ENCODE results near the gene MRPL20.
A peak's percentile ranks its signal among the peaks of the same experiment; 100 is the strongest.

The MRPL20 gene

DNA sequence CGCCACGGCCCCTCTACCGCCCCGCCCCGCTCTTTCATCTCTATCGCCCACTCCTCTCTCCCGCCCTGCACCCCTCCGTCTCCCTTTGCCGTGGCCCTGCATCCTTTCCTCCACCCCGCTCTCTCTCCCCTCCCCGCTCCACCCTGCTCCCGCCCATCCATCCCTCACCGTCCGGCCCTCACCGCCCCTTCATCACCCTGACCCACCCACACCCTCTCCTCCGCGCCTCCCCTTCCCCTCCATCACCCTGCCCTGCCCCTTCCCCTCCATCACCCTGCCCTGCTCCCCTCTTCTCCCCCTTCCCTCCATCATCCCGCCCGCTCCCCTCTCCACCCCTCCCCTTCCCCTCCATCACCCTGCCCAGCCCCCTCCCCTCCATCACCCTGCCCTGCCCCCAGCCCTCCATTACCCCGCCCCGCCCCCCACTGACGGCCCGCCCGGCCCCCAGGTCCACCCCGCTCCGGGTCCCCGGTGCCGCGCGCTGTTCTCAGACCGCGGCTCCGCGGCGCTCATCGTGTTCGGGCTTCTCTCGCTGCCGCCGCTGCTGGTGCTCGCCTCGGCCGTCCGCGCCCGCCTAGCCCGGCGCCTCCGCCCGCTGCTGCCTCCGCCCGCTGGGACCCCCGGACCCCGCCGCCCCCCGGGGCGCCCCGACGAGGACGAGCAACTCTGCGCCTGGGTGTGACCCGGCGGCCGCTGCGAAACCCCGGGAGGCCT lies 20.2 kb upstream of the MRPL20 start:
- Histone ChIP-seq H3K36me3 (ENCODE audit: insufficient read depth, low read length) (no peaks in the 10 kb centered on the region), H3K4me1 (ENCODE audit: insufficient read depth, low read length) (peaks cover 33% of the 10 kb centered on the region), H2AFZ (ENCODE audit: low read depth, low read length) (no peak overlapping the region), H3K9me3 (ENCODE audit: low read length) (no peaks in the 10 kb centered on the region), H3K4me3 (ENCODE audit: low read length) (peak overlapping the region; percentile 33), H3K27me3 (ENCODE audit: insufficient read depth, low read length) (no peaks in the 10 kb centered on the region)

DNA sequence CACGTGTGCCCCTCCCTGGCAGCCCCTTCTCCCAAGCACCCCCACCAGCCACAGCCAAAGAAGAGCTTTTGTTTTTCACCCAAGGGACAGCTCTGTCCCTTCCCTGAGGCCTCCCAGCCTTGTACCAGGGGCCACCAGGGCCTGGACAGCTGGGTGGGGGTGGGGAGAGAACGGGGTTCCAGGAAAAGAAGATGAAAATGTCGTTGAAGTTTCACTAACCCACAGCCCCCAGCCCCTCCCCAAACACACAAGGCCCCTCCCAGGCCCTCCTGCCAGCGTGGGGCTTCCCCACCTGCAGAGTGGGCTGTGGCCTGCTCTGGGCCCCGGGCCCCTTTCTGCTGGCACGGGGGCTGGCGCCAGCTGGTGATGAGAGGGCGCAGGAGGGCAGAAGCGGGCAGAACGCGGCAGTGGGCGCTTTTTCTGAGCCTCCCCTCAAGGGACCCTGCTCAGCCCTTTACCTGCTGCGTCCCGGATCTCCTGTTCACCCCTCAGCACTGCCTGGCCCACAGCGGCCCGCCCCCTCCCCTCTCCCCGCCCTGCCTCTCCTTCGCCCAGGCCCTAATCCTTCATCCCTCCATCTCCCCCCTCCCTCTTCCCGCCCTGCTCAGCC lies 19.5 kb upstream of the MRPL20 start:
- Histone ChIP-seq H2AFZ (ENCODE audit: low read depth, low read length) (no peak overlapping the region), H3K4me3 (ENCODE audit: low read length) (no peak overlapping the region), H3K27me3 (ENCODE audit: insufficient read depth, low read length) (no peaks in the 10 kb centered on the region), H3K36me3 (ENCODE audit: insufficient read depth, low read length) (no peaks in the 10 kb centered on the region), H3K9me3 (ENCODE audit: low read length) (no peaks in the 10 kb centered on the region), H3K4me1 (ENCODE audit: insufficient read depth, low read length) (peaks cover 27% of the 10 kb centered on the region)

DNA sequence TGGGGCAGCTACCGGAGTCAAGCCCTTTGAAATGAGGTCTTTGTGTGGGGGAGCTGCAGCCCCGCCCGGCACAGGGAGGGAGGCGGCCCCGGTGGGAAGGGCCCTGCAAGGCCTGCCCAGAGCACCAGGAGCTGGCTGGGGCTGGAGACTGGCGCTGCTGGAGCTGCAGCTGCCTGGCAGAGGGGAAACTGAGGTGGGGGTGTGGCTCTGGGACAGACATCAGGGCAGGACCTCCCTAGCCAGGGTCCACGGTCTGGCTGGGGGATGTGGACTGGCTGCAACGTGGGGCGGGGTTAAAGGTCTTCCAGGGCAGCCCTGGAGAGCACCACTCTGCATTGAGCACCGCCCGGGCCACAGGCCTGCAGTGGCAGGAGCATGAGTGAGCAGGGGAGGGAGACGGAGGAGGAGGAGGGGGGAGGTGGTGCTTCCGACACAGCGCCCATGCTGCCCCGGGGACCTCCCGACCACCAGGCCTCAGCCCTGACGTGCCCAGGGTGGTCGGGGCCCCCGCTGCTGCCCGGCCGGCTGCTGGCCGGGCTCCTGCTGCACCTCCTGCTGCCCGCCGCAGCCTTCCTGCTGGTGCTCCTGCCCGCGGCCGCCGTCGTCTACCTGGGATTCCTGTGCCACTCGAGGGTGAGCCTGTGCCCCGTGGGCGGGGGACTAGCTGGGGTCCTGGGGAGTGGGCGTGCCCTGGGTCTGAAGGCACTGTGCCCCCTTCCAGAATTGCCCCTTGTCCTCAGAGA lies 18.8 kb upstream of the MRPL20 start:
- Histone ChIP-seq H2AFZ (ENCODE audit: low read depth, low read length) (no peak overlapping the region), H3K27me3 (ENCODE audit: insufficient read depth, low read length) (no peaks in the 10 kb centered on the region), H3K9me3 (ENCODE audit: low read length) (no peaks in the 10 kb centered on the region), H3K4me3 (ENCODE audit: low read length) (no peak overlapping the region), H3K4me1 (ENCODE audit: insufficient read depth, low read length) (peaks cover 22% of the 10 kb centered on the region), H3K36me3 (ENCODE audit: insufficient read depth, low read length) (no peaks in the 10 kb centered on the region)

DNA sequence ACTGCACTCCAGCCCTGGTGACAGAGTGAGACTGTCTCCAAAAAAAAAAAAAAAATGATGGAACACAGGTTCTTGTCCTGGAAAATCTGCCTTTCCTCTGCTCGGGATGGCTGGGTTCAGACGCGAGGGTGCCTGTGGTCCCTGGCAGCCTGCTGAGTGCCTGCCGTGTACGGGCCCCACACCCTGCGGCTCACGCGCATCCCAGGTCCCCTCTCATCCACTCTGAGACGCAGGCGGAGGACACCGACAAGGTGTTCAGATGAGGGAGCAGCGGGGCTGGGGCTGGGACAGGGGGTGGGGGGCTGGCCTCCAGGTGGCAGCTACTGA lies 18.3 kb upstream of the MRPL20 start:
- Histone ChIP-seq H3K4me3 (ENCODE audit: low read length) (no peak overlapping the region), H3K36me3 (ENCODE audit: insufficient read depth, low read length) (no peaks in the 10 kb centered on the region), H3K27me3 (ENCODE audit: insufficient read depth, low read length) (no peaks in the 10 kb centered on the region), H2AFZ (ENCODE audit: low read depth, low read length) (no peak overlapping the region), H3K4me1 (ENCODE audit: insufficient read depth, low read length) (peaks cover 18% of the 10 kb centered on the region), H3K9me3 (ENCODE audit: low read length) (no peaks in the 10 kb centered on the region)

DNA sequence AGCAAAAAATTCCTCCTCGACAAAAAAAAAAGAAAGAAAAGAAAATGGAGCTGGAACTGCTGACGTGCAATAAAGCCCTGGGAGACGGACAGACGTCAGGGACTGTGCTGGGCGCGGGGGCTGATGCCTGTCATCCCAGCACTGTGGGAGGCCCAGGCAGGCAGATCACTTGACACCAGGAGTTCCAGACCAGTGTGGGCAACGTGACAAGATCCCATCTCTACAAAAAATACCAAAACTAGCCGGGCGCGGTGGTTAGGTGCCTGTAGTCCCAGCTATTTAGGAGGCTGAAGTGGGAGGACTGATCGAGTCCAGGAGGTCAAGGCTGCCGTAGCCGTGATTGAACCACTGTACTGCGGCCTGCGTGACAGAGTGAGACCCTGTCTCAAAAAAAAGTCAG lies 17.6 kb upstream of the MRPL20 start:
- no peaks in the 10 kb centered on the region for H3K9me3 ChIP-seq (ENCODE audit: low read length)
- H3K4me3 ChIP-seq (ENCODE audit: low read length) = no peak overlapping the region
- no peaks in the 10 kb centered on the region for H3K27me3 ChIP-seq (ENCODE audit: insufficient read depth, low read length)
- H2AFZ ChIP-seq (ENCODE audit: low read depth, low read length) = no peak overlapping the region
- H3K36me3 ChIP-seq (ENCODE audit: insufficient read depth, low read length) = no peaks in the 10 kb centered on the region
- H3K4me1 ChIP-seq (ENCODE audit: insufficient read depth, low read length) = peaks cover 14% of the 10 kb centered on the region

DNA sequence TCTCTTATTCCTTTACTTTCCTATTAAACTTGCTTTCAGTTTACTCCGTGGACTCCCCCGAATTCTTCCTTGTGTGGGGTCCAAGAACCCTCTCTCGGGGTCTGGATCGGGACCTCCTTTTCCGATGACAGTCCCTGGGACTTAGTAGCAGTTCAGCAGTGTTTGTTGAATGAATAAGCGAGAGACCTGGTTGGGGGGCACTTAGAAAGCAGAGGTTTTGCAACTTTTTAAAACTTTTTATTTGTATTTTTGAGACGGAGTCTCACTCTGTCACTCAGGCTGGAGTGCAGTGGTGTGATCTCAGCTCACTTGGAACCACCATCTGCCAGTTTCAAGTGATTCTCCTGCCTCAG lies 16.1 kb upstream of the MRPL20 start:
- H3K9me3 ChIP-seq (ENCODE audit: low read length) = no peaks in the 10 kb centered on the region
- H2AFZ ChIP-seq (ENCODE audit: low read depth, low read length) = no peak overlapping the region
- peaks cover 19% of the 10 kb centered on the region for H3K4me1 ChIP-seq (ENCODE audit: insufficient read depth, low read length)
- no peaks in the 10 kb centered on the region for H3K36me3 ChIP-seq (ENCODE audit: insufficient read depth, low read length)
- H3K4me3 ChIP-seq (ENCODE audit: low read length) = no peak overlapping the region
- H3K27me3 ChIP-seq (ENCODE audit: insufficient read depth, low read length) = no peaks in the 10 kb centered on the region

DNA sequence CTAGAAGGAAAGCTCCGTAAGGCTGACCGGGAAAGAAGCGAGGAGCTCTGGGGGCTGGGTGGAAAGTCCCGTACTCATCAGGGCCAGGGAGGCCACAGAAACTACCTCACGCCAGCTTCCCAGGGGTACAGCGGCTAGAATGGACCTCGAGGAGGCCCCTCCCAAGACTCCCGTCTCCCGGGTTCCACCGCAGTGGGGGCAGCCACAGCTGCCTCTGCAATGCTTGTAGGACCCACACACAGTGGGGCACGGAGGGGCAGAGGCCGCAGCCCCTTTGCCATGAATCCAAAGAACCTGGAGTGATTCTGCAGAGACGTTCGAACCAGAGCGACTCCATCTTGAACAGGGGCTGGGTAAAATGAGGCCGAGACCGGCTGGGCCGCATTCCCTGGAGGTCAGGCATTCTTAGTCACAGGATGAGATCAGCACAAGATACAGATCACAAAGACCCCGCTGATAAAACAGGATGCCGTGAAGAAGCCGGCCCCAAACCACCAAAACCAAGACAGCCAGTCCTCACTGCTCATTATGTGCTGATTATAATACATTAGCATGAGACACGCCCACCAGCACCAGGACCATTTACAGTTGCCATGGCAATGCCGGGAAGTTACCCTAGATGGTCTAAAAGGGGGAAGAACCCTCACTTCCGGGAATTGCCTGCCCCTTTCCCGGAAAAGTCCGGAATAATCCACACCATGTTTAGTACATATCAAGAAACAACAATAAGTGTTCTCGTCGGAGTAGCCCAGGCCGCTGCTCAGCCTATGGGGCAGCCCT lies 15.6 kb upstream of the MRPL20 start:
- Histone ChIP-seq H3K4me1 (ENCODE audit: insufficient read depth, low read length) (peaks cover 20% of the 10 kb centered on the region), H3K27me3 (ENCODE audit: insufficient read depth, low read length) (no peaks in the 10 kb centered on the region), H3K36me3 (ENCODE audit: insufficient read depth, low read length) (no peaks in the 10 kb centered on the region), H2AFZ (ENCODE audit: low read depth, low read length) (no peak overlapping the region), H3K4me3 (ENCODE audit: low read length) (no peak overlapping the region), H3K9me3 (ENCODE audit: low read length) (no peaks in the 10 kb centered on the region)

DNA sequence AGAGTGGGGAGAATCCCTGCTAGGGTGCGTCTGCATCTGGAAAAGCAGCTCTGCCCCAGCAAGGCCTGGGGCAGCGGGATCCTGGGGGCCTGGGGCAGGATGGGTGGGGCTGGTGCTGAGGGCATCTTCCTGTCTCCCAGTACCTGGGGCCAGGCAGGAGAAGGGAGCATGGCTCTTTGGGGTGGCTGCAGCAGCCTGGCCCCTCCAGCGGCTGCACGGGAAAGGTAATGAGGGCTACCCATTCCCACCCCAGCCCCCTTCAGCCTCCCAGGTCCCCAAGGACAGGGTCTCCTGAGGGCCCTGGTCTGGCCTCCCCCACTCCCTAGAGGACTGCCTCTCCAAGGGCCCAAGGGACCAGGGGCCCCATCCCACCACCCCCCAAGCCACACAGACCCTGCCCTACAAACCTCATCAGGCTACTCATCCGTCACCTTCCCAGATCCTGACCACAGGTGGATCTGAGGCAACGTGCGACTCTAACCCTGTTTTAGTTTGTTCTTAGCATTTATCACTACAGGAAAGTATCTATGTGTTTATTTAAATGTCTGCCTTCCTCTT lies 14.9 kb upstream of the MRPL20 start:
- Histone ChIP-seq H3K27me3 (ENCODE audit: insufficient read depth, low read length) (no peaks in the 10 kb centered on the region), H3K9me3 (ENCODE audit: low read length) (no peaks in the 10 kb centered on the region), H3K4me1 (ENCODE audit: insufficient read depth, low read length) (peaks cover 20% of the 10 kb centered on the region), H3K4me3 (ENCODE audit: low read length) (no peak overlapping the region), H2AFZ (ENCODE audit: low read depth, low read length) (no peak overlapping the region), H3K36me3 (ENCODE audit: insufficient read depth, low read length) (no peaks in the 10 kb centered on the region)

DNA sequence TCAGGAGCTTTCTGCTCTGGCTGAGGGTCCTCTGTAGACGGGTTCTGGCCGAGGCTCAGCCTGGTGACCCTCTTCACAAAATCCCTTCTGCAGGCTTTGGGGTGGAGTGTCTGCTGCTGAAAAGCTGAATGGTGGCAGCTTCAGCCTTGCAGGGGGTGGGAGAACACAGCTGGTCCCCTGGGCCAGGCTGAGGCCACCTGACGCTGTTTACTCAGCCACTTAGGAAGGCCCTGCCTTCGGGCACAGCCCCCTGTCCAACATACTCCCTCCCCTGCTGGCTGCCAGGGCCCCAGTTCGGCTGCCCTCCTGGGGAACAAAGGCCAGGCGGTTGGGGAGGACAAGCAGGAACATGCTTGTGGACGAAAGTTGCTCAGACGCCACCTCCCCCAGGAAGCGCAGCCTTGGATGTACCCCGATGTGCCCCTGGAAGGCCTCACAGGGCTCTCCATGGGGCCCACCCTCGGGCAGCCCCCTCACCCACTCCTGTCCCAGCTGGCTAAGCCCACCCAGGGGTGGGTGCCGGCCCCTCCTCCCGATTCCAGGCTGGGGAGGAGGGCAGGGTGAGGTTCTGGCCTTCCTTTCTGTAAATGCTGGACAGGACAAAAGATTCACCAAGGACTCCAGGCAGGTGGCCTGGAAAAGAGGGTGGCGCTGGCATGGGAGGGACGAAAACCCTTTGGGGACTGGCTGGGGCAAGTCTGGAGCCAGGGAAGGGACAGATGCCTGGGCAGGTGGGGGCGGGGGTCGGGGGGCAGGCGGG lies 14.2 kb upstream of the MRPL20 start, which contains the start of gene ANKRD65:
ANKRD65 (minus strand) TSS at position 130 of the 760 bp plus-strand sequence. CDS start 271 bp downstream, outside the sequence.
- H3K36me3 ChIP-seq (ENCODE audit: insufficient read depth, low read length) = no peaks in the 10 kb centered on the region
- H3K27me3 ChIP-seq (ENCODE audit: insufficient read depth, low read length) = no peaks in the 10 kb centered on the region
- H3K9me3 ChIP-seq (ENCODE audit: low read length) = no peaks in the 10 kb centered on the region
- no peak within 1 kb of the TSS for H3K4me3 ChIP-seq (ENCODE audit: low read length)
- H3K4me1 ChIP-seq (ENCODE audit: insufficient read depth, low read length) = peaks cover 16% of the 10 kb centered on the region
- H2AFZ ChIP-seq (ENCODE audit: low read depth, low read length) = no peak within 1 kb of the TSS

DNA sequence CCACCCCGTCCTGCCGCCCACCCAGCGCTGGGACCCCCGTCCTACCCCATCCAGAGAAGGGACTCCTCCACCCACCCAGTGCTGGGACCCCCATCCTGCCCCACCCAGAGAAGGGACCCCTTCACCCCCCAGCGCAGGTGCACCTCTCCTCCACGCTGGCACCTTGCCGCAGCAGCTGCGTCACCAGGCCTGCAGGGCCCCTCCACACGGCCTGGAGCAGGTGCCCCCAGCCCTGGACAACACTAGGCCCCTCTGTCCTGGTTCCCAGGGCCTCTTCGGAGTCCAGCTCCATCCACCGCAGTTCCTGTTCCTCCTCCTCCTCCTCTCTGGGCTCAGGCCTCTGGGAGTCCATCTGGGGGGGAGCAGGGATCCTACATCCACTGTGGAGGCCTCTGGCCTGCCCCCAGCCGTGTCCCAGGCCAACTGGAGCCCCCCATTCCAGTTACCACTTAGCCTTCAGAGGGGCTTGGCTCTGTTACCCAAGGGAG lies 13.6 kb upstream of the MRPL20 start:
- Histone ChIP-seq H3K9me3 (ENCODE audit: low read length) (no peaks in the 10 kb centered on the region), H3K27me3 (ENCODE audit: insufficient read depth, low read length) (no peaks in the 10 kb centered on the region), H3K4me3 (ENCODE audit: low read length) (no peak overlapping the region), H3K4me1 (ENCODE audit: insufficient read depth, low read length) (peaks cover 10% of the 10 kb centered on the region), H2AFZ (ENCODE audit: low read depth, low read length) (no peak overlapping the region), H3K36me3 (ENCODE audit: insufficient read depth, low read length) (no peaks in the 10 kb centered on the region)

DNA sequence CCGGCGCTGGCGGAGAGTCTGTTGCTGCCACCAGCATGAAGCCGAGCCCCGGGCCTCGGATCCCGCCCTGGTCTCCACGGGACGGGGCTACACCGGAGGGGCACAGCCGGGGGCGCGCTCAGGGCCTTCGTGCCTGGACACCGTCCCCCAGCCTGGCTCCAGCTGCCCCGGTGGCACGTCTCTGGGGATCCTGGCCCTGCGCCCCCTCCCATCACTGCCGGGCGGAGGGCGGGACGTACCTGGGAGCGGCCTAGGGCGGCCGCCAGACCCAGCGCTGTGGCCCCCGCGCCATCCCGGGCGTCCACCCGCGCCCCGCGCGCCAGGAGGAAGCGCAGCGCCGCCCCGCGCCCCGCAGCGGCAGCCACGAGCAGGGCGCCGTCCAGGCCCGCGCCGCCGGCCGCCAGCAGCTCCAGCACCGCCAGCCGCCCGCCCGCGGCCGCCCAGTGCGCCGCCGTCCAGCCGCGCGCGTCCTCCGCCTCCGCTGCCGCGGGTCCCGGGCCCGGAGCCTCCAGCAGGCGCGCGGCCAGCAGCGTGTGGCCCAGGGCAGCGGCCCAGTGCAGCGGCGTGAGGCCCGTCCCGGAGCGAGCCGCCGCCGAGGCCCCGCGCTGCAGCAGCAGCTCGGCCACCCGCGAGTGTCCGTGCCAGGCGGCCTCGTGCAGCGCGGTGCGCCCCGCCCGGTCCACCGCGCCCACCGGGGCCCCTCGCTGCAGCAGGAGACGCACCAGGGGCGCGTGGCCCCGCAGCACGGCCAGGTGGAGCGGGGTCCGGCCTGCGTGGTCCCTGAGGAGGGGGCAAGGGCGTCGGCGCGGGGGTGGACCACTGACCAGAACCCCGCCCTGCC lies 12.9 kb upstream of the MRPL20 start:
- H2AFZ ChIP-seq (ENCODE audit: low read depth, low read length) = no peak overlapping the region
- no peaks in the 10 kb centered on the region for H3K9me3 ChIP-seq (ENCODE audit: low read length)
- no peaks in the 10 kb centered on the region for H3K27me3 ChIP-seq (ENCODE audit: insufficient read depth, low read length)
- no peak overlapping the region for H3K4me3 ChIP-seq (ENCODE audit: low read length)
- H3K4me1 ChIP-seq (ENCODE audit: insufficient read depth, low read length) = peaks cover 9% of the 10 kb centered on the region
- no peaks in the 10 kb centered on the region for H3K36me3 ChIP-seq (ENCODE audit: insufficient read depth, low read length)

Measured in neuron (in vitro differentiated cells).